NCI-H345 (cell line): ENCODE results near the gene S100A12.

Experiments used
- DNase-seq: peaks from one replicate; lab custom pipeline; 2025; lab: John Stamatoyannopoulos, UW

S100A12 gene

DNA sequence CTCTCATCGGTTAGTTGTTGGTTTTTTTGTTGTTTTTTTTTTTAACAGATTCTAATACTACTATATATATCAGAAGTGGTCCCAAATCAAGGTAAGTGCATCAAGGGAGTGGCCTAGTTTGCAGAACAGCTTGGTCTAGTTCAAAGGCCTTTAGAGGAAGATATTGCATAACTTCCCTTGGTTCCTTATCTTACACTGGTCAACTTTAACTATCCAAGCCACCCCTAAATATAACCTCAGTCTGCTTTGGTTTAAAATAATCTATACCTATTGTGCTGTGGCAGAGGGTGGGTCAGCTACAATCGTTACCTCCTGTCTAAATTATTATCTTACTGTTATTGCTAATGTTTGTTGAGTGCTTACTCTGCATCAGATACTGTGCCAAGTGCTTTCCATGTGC is 6.9 kb downstream of the S100A12 start:
- no peak for DNase-seq

DNA sequence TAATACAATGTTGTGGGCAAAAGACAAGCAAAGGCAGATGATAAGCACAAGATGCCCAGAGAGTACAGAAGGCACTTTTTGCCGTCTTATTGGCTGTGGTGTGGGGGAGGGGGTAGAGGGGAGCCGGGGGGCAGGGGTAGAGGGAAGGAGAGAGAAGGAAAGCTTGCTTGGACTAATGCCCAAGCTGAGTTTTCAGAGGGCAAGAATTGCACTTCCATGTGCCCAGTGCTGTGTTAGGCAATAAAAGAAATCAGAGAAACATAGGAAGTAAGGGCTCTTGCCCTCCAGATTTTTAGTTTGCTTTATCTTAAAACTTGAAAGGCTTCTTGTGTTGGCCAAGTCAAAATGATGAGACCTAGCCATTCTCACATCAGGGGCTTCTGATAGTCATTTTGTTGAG is 8.3 kb downstream of the S100A12 start:
- no peak for DNase-seq

DNA sequence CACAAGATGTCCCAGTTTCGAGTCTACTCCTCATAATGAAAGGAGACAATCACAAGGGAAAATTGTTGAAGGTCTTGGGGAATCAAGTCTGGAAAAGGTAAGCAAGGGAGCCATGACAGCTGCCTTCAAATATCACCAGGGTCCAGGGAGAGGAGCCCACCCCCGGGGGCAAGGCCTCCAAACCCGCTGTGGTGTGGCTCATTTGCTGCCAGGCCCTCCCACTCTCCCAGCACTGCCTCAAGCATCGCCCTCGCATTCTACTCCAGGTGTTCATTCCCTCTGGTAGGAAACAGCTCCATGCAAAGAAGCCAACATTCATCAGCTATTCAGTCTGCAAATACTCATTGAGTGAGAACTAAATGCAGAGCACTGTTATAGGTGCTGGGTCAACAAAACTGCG is 9.2 kb downstream of the S100A12 start:
- no peak for DNase-seq

DNA sequence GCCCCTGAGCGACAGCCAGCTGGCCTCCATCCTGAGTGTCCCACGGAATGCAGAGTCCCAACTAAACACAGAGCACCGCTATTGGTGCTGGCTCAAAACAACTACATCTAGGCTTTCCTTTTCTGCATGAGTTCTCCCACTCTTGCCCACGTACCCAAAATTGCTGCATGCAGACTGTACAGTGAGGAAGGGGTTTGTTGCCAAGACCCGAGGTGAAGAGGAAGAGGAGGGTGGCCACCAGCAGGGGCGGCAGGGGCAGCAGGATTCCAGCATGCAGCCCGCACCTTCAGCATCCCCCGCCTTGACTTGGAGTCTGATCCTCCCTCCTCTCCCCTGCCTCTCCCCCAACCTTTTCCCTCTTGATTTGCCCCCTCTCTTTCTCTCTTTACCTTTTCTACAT is 9.7 kb downstream of the S100A12 start:
- DNase-seq: no peak

DNA sequence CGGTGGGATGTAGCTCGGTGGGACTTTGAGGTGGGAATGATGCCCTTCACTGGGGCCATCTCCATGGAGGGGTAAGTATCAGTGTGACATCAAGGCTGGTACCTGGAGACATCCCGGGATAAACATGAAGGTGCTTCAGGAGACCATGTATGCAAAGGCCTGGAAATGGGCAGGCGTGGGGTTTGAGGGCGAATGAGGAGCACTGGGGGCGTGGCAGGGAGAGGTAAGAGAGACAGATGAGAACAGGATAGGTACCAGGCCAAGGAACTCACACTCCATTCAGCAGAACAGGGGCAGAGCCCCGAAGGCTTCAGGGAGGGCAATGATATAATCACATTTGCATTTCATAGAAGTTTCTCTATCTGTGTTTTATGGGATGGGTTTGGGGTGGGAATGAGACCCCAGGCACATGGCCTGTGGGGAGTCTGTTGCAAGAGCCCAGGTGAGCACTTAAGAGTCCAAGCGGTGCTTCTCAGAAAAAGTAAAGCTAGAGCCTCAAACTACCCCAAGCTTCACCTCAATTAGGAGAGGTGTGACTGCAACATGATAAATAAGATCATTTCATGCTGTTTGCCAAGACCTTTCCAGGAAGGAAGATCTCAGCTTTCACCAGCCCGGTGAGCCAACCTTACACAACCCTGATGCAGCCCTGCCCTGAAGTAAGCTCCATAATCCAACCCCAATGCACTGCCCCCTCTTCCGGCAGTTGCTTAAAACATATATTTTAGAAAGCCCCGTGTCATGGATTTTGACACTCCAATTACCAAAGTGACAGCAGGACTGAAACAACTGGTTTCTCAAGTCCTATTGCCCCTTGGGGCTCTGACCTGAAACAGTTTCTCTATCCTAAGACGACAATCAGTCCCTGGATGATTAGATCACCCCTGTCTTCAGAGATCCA is 10.4 kb downstream of the S100A12 start:
- no peak for DNase-seq

DNA sequence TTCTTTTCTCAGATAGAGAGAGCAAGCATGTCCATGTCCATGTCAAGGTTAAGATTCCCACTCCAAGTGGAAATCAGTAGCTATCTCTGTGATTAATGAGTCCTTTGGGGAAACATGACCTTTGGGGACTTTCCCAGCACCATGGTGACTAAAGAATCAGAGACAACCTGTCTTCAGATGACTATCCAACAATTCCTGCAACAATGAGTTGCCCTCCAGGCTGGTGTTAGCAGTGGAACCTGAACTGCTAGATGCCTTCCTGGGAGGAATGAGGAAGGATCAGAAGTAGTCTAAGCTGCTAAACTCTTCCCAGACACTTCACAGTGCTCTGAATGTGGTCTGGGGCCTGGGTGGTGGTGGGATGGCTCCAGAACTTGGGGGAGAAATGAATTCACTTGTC is 11.3 kb downstream of the S100A12 start:
- DNase-seq: no peak

DNA sequence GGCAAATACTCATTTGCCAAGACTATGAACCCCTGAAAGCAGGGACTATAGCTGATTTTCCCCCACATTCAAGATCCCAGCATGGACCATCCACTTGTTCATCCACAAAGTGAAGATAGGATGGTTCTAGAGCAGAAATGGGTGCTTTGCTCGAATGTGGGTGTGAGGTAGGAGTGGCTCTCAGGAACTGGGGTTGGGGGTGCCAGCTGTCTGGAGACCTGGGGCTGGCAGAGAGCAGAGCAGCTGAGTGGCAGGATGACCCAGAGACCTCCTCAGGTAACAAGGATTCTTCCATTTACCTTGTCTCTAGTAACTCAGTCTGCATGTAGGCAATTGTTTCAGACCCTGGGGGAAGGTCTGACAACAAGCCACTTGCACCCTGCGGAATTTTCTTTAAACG is 11.8 kb downstream of the S100A12 start:
- no peak for DNase-seq

DNA sequence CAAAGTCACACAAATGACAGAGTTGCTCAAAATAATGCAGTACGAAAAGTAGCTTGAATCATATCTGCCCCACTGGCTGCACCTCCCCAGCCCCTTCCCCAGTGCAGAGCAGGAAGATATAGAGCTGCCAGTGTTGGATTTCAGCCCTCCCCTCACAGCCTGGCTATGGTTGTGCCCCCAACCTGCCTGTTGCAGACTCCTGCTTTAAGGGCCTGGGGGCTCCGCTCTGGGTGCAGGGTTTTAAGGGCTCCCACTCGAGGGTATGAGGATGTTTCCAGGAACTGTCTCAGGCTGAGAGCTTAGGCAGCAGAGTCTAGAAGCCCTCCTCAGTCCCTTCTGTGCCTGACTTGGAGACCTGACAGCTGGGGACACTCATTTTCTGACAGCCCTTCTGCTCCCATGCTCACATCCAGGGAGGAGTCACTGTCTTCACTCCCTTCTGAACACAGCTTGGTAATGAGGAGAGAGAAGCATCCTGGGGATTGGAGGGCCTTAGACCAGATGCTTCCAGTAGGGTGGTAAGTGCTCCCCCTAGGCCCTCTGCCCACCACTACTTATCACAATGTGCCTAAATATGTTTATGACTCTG is 13.1 kb downstream of the S100A12 start:
- DNase-seq: no peak

DNA sequence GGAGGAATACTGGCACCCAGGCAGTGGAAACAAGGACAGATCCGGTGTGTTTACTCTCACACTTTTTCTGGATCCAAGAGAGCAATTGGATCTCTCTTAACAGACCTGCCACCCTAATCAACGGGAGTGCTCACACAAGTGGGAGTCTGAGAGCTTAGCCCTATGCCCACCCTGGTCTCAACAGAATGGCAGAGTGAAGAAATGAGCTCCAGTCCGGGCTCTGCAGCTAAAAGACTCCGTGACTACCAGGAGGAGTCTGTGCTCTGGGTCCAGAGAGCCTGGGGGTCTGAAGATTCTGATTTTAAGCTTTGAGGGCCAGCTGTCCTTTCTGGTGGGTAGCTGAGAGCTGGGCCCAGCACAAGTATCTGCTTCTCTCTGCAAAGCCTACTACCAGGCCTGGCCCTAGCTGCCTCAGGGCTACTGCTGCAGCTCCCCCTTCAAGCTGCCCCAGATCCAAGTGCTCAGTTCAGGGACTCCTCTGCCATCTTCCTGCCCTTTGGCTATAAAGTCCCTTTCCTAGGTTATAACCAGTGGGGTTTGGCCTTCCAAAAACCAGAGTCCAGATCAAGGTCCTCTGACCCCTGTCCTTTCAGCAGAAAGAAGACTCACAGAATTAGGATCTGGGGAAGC is 13.8 kb downstream of the S100A12 start:
- DNase-seq: no peak

DNA sequence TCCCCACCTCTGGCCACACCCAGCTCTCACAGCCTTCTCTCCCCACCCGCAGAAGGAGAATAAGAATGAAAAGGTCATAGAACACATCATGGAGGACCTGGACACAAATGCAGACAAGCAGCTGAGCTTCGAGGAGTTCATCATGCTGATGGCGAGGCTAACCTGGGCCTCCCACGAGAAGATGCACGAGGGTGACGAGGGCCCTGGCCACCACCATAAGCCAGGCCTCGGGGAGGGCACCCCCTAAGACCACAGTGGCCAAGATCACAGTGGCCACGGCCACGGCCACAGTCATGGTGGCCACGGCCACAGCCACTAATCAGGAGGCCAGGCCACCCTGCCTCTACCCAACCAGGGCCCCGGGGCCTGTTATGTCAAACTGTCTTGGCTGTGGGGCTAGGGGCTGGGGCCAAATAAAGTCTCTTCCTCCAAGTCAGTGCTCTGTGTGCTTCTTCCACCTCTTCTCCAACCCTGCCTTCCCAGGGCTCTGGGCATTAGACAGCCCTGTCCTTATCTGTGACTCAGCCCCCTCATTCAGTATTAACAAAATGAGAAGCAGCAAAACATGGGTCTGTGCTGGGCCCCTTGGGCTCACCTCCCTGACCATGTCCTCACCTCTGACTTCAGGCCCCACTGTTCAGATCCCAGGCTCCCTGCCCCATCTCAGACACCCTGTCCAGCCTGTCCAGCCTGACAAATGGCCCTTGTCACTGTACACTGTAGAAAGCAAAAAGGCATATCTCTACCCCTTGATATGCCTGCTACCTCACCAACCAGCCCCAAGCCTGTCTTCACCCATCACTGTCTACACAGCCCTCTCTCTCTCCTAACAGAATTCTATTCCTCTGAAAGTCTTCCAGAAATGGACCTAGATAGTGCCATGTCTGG is 14.6 kb downstream of the S100A12 start:
- no peak for DNase-seq

DNA sequence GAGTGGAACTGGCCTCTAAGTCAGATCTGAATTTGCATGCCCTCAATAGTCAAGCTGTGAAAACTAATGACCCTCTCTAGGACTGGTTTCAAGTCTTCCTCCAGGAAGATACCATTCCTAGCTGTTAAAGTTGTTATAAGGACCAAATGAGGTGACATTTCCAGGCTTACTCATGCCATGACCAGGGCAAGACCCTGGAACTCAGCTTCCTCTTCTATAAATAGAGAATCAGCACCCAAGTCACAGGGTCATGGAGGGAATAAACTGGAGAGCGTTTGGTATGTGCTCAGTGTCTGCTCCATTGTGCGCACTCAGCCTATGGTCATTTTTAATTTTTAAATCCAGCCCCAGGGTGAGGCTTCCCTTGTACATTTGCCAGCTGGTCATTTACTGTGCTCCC is 15.2 kb downstream of the S100A12 start:
- DNase-seq: no peak

DNA sequence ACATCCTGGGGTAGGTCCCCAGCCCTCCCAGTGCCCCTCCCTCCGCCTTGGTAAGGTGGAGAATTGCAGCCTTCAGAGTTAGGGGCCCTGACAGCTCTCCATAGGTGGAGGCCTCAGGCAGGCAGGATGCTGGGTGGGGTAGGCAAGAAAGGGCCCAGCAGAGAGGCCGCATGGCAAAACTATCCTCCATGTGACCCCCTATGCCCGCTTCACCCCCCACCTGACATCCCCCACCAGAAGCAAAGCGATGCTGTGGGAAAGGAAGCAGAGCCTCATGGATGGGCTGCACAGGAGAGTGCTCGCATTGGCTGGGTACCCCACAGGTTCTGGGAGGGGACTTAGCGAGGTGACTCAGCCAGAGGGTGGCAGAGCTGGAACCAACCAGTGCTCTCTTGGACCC is 16.2 kb downstream of the S100A12 start:
- no peak for DNase-seq

DNA sequence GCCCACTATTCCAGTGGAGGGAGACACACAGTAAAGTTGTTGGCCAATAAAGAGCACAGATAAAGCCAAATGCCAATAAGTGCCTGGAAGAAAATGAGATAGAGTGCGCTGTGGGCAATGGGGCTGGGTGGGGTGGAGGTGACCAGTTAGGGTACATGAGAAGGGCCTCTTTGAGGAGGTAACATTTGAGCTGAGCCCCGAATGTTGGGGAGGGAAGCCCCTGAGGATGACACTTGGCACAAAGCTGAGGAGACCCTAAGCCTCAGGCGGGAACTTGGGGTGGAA is 16.8 kb downstream of the S100A12 start:
- no peak for DNase-seq

DNA sequence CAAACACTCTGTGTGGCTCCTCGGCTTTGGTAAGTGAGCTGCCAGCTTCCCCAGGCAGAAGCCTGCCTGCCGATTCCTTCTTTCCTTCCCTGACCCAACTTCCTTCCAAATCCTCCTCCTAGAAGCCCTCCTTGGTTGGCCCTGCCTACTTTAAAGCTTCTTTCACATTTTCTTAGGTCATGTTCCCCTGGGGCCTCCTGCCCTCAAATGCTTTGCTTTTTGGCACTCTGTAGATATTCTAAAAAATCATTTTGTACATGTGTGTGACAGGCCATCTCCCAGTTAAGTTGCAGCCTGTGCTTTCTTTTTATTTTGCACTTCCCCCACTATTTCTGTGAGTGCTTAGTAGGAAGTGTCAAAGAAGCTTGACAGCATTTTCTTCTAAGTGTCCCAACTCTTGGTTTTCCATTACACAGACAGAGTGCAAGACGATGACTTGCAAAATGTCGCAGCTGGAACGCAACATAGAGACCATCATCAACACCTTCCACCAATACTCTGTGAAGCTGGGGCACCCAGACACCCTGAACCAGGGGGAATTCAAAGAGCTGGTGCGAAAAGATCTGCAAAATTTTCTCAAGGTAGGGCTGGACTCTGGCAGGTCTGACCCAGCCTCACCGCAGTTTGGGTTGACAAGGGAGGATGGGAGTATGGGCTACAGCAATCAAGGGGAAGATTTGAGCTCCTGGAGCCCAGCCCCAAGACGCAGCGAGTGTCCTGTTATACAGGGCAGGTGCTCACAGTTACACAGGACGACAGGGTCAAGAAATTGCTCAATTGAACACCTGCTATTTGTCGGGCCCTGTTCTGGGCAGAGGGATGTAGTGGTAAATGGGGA is 17.3 kb downstream of the S100A12 start, which contains the start of gene S100A9:
Gene S100A9, plus strand, starts transcription at position 2 of the 838 bp plus-strand sequence. Its CDS starts 430 bp downstream, at position 432.
- DNase-seq: no peak

DNA sequence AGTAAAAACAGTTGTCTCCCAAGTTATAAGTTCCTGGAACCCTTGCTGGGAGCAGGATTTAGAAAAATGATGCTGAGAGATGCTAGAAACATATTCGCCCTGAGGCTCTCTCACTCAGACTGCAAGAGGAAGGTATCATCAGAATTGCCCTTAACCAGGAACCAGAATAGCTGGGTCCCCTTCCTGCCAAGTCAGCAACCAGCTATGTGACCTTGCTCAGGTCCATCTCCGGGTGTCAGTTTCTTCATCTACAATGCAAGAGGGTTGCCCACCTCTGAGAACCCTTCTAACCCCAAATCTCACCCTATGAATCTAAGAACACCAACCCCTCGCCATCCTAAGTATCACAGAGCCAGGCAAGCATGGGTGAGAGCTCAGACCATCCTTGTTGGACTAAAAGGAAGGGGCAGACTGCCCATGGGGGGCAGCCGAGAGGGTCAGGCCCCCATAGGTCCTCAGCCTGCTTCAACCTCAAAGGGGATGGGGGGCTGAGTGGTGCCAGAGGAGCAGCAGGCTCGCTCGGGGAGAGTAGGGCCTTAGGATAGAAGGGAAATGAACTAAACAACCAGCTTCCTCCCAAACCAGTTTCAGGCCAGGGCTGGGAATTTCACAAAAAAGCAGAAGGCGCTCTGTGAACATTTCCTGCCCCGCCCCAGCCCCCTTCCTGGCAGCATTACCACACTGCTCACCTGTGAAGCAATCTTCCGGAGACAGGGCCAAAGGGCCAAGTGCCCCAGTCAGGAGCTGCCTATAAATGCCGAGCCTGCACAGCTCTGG is 18.2 kb downstream of the S100A12 start:
- no peak for DNase-seq

DNA sequence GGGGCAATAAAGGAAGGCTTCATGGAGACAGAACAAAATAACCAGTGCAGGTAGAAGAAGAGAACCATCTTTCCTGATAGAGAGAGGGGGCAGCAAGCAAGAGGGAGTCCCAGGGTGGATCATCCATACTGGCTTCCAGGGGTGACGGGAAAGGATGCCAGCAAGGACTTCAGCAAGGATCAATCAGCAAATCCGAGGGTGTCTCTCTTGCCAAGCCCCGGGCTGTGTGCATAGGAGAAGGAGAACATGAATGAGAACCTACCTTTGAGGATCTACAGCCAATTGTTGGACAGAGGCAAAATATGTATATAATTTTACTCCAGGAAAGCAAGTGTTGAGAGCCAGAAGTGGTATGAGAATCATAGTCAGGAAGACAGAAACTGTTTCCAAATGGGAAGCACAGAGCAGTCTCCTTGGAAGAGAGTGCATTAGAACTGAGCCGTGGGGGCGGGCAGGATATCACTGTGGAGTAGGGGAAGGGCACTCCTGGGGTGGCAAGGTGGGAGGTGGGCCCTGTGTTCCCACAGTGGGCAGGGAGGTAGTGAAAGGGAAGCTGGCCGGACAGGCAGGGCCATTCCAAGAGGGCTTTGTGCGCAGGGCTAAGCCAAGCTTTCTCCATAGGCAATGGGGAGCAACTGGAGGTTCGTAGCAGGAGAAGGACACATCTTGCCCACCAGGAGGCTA is 18.9 kb downstream of the S100A12 start:
- DNase-seq: no peak

DNA sequence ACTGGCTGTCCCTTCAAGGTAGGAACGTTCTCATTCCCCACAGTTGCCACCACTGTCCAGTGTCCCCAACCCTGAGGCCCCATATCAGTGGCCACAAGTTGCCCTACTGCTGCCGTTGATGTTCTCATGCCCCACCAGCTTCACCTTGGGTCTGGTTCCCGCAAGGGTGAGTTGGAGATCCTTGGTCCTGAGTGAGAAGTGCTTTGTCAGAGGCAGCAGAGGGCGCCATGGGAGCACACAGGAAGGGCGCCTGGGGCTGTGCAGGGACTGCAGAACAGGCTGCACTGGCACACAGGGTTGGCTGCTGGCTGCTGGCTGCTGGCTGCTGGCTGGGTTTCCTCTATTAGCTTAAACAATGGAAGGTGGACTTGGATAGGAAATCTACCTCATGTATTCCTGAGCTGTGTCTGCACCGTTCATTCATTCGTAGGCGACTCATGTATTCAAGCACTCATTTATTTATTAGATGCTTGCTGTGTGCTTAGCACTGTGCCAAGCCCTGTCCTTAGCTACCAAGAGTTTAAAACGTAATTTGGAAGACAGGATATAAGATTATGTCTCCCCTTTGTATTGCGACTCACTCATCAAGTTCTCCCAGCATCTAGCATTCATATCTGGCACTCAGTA is 19.9 kb downstream of the S100A12 start:
- peak; percentile 89 for DNase-seq

DNA sequence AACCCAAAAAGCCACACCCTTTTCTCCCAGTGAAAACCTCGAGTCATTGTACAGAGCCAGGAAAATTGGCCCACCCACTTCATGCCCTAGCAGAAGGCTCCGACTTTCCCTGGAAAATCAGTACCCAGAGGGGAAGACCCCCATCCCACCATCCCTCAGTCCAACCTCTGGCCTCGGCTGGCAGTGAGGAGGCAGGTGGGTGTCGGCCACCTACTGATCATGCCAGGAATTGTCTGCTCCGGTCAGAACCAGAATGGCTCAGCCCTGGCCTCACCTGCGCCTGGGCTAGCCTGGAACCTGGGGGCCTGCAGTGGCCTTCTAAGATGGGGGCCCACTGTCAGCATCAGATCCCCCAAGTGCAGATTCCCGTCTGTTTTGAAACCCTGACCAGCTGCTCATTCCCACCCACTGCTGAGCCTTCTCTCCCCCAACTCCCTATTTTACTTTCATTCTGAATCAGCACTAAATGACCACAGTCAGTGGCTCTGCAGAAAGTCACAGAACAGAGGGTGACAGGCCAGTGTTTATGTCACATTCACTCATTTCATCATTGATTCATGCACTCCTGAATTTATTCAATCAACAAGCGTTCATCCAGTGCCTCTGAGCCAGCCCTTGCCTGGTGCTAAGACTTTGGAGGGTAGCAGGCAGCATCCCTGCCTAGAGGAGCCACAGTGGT is 20.8 kb downstream of the S100A12 start:
- DNase-seq: no peak
